Tibial artery (tissue), 4 donors: Measurements from ENCODE around the gene KLK13.

Experiments
- DNase-seq, 2 donors: peaks; one replicate each; pipeline ENCODE4 v3.0.0-alpha.2; 2019
- H3K27ac ChIP-seq, 2 donors: fragments of 200-600 bp; sonication (generic) in 1 of 2; 1 replicate in 1 of 2; 2 replicates in 1 of 2; pipeline ENCODE4 v1.5.1; 2018 to 2019; ENCODE audit warnings: mild to moderate bottlenecking in 1 of 2
- H3K27me3 ChIP-seq, 2 donors: fragments of 200-600 bp; sonication (generic) in 1 of 2; one replicate each; pipeline versions ENCODE4 v1.5.1 to v1.6.0; 2016 to 2019
- H3K36me3 ChIP-seq, 3 donors: fragments of 200-600 bp; sonication (generic) in 2 of 3; one replicate each; pipeline ENCODE4 v1.5.1; 2016 to 2019; ENCODE audit warnings: mild to moderate bottlenecking in 2 of 3
- H3K4me1 ChIP-seq, 4 donors: fragments of 200-600 bp; sonication (generic) in 2 of 4; 1 replicate in 3 of 4; 2 replicates in 1 of 4; pipeline ENCODE4 v1.5.1; 2016 to 2019
- H3K4me3 ChIP-seq, 2 donors: fragments of 200-600 bp; sonication (generic) in 1 of 2; 1 replicate in 1 of 2; 2 replicates in 1 of 2; pipeline ENCODE4 v1.5.1; 2018 to 2019; ENCODE audit warnings: mild to moderate bottlenecking in 2 of 2
- H3K9me3 ChIP-seq, 3 donors: fragments of 200-600 bp; sonication (generic) in 1 of 3; one replicate each; pipeline ENCODE4 v1.5.1; 2016 to 2019
- CTCF ChIP-seq, 2 experiments: fragments of 200-600 bp in 1 of 2; fragments of 450-650 bp in 1 of 2; IDR thresholded peaks; one replicate each; pipeline ENCODE4 v1.5.1; 2017 to 2019; ENCODE audit warnings: antibody characterized with exemption in 2 of 2, mild to moderate bottlenecking in 1 of 2, moderate library complexity in 1 of 2
- intact Hi-C: fragments of 100-400 bp; cut with DNase I; formaldehyde crosslinking; loops from one replicate; pipeline ENCODE4 v1.15.0; 2023; ENCODE audit warnings: low total_unique reads

KLK13 gene

GRCh38 chr19:51108066-51108804 is 43.3 kb upstream of the KLK13 start, which contains the start of gene CTU1:
TSS of gene CTU1 (minus strand) at chr19:51108409. CDS start at chr19:51104569, 3,840 bp downstream.
- H3K27me3 ChIP-seq, result peaks cover 0 to 2% of the 10 kb centered on the region in 2 donors
- DNase-seq, result peak; percentile 98 to 99
- TF ChIP-seq CTCF (IDR thresholded peaks at IDR 0.05), result peak in 1 of 2 experiments; percentile 36
- H3K4me1 ChIP-seq, result peaks cover 0 to 19% (median 14%) of the 10 kb centered on the region in 4 donors
- H3K27ac ChIP-seq, result peak within 1 kb of the TSS; percentile 56 to 68
- intact Hi-C loops, result loop anchor here (10.0 kb wide), 1 partner anchor 1083 kb away; the partner anchor contains the start of genes VRK3 and ZNF473
- no peaks in the 10 kb centered on the region for H3K9me3 ChIP-seq
- H3K36me3 ChIP-seq, result peaks cover 0 to 19% (median 7%) of the 10 kb centered on the region in 3 donors
- H3K4me3 ChIP-seq, result peak within 1 kb of the TSS; percentile 70 to 71

DNA sequence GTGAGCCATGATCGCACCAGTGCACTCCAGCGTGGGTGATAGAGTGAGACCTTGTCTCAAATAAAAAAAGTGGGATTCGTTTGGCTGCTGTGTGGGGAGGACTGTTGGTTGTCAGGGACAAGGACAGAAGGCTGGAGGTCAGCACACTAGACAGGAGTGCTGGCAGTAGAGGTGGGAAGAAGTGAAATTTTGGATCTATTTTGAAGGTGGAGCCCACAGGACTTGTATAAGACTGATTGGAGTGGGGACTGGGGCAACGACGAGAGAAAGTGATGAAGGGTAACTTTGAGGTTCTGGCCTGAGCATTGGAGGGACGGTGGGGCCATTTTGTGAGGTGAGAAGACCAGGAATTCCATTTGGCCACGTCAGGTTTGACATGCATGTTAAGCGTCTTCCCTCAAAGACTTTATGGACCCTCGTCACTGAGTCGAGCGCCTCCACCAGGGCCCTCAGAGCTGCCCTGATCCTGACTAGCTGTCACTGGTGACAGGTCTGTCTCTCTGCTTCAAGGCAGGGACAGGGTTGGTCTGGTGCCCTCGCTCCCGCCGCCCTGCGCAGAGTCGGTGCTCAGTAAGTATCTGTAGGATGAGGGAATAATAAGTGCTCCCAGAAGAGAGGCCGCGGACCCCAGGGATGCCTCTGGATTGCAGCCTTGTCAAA is 42.6 kb upstream of the KLK13 start:
- Histone ChIP-seq H3K4me3 (peak overlapping the region; percentile 70 to 71), H3K27ac (peak overlapping the region; percentile 56 to 68), H3K9me3 (no peaks in the 10 kb centered on the region), H3K4me1 (peaks cover 0 to 19% (median 14%) of the 10 kb centered on the region in 4 donors), H3K36me3 (peaks cover 5 to 26% (median 14%) of the 10 kb centered on the region in 3 donors), H3K27me3 (peaks cover 0 to 1% of the 10 kb centered on the region in 2 donors)
- no peak for TF ChIP-seq CTCF (IDR thresholded peaks at IDR 0.05)
- no peak for DNase-seq
- intact Hi-C loops, result loop anchor here (10.0 kb wide), 1 partner anchor 1083 kb away; the partner anchor contains the start of genes VRK3 and ZNF473

GRCh38 chr19:51103926-51104341 is 39.0 kb upstream of the KLK13 start:
- no peak overlapping the region for H3K4me3 ChIP-seq
- no peak for TF ChIP-seq CTCF (IDR thresholded peaks at IDR 0.05)
- no peaks in the 10 kb centered on the region for H3K27me3 ChIP-seq
- H3K27ac ChIP-seq, result no peak overlapping the region
- no peak for DNase-seq
- no peaks in the 10 kb centered on the region for H3K9me3 ChIP-seq
- peaks cover 0 to 17% (median 12%) of the 10 kb centered on the region in 4 donors for H3K4me1 ChIP-seq
- H3K36me3 ChIP-seq, result peaks cover 5 to 55% (median 32%) of the 10 kb centered on the region in 3 donors
- intact Hi-C loops, result loop anchor here (10.0 kb wide), 1 partner anchor 1079 kb away; the partner anchor contains the start of genes VRK3 and ZNF473

DNA sequence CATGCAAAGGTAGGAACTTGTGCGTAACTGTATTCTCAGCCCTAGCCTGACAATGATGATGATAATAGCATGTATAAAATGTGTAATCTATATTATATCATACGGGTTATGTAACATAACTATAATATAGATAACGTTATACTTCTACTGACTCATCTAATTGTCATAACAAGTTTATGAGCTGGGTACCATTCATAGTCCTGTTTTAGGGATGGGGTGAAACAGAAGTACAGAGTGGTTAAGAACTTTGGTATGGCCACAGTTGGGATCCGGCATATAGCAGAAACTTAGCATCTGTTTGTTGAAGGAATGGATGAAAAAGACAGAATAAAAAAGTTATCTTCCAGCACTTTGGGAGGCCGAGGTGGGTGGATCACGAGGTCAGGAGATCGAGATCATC is 38.1 kb upstream of the KLK13 start:
- DNase-seq, result no peak
- H3K4me3 ChIP-seq, result no peak overlapping the region
- no peaks in the 10 kb centered on the region for H3K9me3 ChIP-seq
- no peaks in the 10 kb centered on the region for H3K27me3 ChIP-seq
- H3K36me3 ChIP-seq, result peaks cover 5 to 63% (median 37%) of the 10 kb centered on the region in 3 donors
- intact Hi-C loops, result loop anchor here (10.0 kb wide), 1 partner anchor 1078 kb away; the partner anchor contains the start of genes VRK3 and ZNF473
- TF ChIP-seq CTCF (IDR thresholded peaks at IDR 0.05), result no peak
- H3K4me1 ChIP-seq, result peaks cover 0 to 14% (median 9%) of the 10 kb centered on the region in 4 donors
- no peak overlapping the region for H3K27ac ChIP-seq

DNA sequence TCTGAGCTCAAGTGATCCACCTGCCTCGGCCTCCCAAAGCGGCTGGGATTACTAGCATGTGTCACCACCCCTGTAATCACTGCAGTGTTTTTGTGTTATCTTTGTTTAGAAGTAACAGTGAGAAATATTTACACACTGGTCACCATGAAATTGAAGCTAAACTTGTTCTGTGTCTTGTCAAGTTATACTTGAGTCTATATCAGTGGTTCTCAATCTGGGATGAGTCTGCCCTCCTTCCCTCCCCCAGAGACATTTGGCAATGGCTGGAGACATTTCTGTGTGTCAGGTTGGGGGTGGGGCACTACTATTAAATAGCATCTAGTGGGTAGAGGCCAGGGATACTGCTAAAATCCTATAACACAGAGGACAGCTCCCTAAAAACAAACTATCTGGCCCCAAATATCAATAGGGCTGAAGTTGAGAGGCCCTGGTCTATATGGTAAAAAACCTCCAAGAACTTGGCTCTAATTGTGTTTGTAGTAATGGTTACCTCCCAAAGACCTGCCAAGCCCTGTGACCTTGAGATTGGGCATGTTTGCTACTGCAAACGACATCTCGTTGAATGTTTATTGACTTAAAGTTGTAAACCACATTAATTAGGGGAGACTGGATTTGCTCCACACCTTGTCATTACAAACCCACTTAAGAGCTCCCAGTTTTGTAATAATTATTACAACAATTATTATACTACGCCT is 36.4 kb upstream of the KLK13 start:
- no peak for DNase-seq
- Histone ChIP-seq H3K4me3 (no peak overlapping the region), H3K27ac (no peak overlapping the region), H3K4me1 (no peaks in the 10 kb centered on the region), H3K36me3 (peaks cover 5 to 66% (median 41%) of the 10 kb centered on the region in 3 donors), H3K9me3 (no peaks in the 10 kb centered on the region), H3K27me3 (no peaks in the 10 kb centered on the region)
- intact Hi-C loops, result loop anchor here (10.0 kb wide), 1 partner anchor 1077 kb away; the partner anchor contains the start of genes VRK3 and ZNF473
- no peak for TF ChIP-seq CTCF (IDR thresholded peaks at IDR 0.05)
